SIG-M5 treated with dmso at 0.1 percent for 504 hours (cell line): Measurements from ENCODE around the gene NRROS.
A peak's percentile ranks its signal among the peaks of the same experiment; 100 is the strongest.

Experiments used
- DNase-seq: peaks from one replicate; lab custom pipeline; 2025; ENCODE audit not compliant: unreplicated experiment; lab: John Stamatoyannopoulos, UW

NRROS gene

DNA sequence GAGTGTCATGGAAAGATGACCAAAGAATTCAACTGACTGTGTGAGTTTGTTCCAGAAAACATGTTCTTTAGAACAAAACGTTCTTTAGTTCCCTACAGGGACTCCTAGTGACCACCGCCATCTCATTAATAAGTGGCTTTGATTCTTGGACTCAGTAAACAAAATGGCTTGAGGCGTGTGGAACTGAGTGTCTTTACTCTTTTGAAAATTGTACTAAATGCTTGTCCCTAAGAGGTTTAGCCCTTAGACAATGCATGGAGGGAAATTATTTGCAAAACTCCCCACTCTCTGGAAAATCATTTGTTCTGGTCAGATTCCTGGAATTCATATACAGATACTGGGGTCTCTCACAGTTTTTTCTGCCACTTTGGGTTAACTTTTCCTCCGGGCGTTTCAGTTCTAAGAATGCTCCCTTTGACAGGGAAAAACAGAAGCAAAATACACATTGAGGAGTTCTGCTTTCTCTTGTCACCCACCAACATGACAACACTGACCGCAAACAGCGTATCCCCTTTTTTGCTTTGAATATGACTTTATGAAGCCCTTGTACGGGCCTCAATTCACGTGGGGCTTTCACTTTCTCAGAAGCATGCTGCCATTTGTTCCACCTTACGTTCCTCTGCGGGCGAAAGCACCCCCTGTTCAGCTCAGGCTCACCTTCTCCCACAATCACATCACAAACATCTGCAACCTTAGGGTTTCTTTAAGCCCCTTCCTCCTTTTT is 15.3 kb upstream of the NRROS start:
- DNase-seq: peak; percentile 97

DNA sequence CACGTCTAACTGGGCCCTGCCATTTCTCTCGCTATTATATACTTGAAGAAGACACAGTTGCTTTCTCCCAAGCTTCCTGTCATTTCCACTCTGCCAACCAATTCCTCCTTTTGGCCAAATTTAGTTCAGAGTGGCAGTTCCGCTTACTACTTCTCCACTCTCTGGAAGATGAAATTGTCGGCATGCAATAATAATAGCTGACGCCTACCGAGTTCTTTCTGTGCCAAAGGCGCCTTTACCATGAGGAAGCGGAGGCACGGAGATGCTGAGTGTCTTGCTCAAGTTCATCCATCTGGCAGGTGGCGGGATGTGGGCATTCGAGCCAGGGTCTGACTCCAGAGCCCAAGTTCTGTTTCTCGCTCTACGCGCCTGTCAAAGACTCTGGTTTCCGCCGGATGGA is 14.6 kb upstream of the NRROS start:
- peak; percentile 98 for DNase-seq

DNA sequence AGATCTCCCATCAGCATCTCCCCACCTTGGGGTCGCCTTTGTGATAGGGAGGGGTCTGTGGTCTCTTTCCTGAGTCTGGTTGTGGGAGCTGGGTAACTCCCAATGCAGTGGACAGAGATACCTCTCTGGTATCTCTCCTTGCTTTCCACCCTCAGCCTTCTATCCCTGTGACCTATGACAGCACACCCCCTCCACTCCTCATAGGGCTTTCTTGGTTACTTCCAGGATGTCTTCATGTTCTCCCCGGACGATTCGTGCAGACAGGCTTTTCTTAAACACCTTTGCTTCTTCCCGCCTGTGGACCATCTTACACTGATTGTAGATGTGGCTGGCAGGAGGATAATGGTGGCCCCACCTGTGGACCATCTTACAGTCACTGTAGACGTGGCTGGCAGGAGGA is 14.2 kb upstream of the NRROS start:
- DNase-seq: peak; percentile 76

DNA sequence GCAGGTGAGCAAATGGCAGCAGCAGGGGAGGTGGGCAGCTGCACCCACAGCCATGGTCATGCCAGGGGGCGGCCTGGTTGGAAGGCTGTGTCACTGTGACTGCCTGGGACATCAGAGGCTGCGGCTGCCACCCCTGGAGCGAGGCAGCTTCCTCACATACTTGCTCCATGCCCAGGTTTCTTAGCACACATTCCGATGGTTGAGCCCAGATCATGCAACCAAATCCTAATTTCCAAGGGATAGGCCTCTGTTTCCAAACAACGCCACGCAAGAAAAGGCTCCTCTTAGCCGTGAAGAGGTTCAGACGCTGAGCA is 11.6 kb upstream of the NRROS start:
- DNase-seq: no peak

DNA sequence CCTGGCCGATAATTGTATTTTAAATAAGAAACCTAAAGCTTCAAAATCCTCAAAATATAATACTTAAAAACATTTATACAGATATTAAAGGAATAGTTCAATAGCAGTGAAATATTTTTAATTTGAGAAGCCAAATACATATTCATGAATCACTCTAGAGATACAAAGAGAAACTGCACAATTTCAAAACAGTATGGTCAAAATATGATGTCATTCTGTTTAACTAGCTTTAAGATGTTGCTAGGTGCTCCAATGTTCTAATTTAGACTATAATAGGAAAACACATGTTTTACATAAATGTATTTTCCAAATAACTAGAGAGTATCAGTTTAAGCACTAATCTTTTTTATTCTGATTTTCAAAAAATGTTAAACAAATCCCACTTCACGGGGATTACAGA is 10.3 kb upstream of the NRROS start:
- peak; percentile 43 for DNase-seq

DNA sequence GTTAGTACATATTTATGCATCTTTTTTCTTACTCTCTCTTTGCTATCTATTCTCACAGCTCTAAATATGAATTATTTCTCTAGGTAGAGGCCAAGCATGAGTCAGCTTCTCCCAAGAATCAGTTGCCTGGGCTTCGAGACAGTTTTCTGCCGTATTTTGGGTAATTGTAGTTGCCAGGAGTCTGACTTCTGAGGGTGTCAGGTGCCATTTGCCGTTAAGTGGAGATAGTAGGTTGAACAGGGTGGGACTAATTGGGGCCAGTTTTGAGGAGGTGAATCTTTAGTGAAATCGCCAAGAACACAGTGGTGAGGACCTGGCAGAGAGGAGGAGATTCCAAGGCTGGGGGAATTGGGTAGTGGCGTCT is 7.8 kb upstream of the NRROS start:
- DNase-seq: peak; percentile 85

DNA sequence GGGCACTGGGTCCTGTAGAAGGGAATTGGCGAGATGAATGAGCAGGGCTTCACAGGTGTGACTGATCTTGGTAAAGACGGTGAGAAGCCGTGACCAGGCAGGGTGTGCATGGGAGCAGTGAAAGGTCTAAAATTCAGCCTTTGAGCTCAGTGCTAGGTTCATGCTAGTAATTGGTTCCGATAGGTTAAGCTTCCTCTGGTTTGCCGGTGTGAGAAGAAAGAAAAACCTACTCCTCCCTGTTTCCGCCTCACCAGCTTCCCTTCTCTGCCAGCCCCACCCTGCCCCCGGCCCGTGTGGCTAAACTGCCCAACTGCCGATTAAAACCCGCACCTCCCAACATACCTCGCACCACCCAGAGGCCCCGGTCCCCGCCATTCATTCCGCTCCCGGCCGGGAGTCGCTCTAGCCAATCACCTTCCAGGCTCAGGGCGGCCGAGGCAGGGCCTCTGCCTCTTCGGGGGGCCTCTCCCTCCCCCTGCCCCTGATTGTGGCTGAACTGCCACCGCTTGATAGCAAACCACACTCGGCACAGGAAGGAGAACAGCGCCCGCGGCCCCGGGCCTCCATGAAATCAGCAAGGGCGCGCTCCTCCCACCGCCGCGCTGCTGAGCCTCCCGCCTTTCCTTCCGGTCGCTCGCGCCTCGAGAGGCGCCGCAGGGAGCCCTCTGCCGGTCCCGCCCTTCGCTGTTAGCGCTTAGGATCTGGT is 7.3 kb upstream of the NRROS start:
- peak; percentile 100 for DNase-seq

DNA sequence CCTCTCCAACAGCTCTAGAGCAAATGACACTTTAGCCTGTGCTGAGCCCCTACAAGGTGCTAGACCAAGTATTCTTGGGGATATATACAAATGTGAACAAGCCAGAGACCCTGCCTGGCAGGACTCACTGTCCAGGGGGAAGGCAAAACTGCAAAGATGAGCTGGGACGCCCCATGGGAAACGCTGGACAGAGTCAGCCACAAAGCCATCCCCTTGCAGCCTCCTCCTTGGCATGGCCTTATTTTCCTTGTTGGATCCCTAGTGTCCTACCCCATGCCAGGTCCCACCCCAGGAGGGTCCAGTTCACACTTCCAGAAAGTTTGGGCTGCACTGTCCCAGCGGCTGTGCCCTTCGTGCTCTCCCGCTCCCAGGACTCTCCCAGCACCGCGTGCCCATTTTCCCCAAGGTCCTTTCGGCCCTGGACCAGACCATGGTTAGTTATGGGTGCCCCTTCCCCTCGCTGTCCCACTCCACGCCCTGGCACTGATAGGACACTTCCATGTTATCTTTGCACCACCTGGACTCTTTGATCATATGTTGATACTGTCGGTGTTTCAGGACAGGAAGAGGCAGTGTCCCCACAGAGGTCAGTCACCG is 5.8 kb upstream of the NRROS start:
- peak; percentile 33 for DNase-seq

DNA sequence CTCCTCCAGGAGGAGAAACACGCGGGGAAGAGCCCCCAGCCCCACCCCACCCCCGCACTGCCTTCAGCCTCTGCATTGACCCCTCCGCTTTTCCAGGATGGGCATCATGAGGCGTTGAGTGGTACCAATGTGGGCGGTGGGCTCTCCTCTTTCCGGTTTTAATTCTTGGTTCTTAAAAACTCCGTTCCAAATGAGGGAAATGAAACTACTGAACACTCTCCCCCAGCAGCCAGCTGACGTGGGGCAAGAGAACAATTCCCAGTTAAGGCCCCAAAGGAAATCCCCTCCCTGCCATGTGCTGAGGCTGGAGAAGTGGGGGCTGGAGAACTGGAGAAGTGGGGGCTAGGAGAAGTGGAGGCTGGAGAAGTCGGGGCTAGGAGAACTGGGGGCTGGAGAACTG is 5.3 kb upstream of the NRROS start:
- DNase-seq: peak; percentile 98

DNA sequence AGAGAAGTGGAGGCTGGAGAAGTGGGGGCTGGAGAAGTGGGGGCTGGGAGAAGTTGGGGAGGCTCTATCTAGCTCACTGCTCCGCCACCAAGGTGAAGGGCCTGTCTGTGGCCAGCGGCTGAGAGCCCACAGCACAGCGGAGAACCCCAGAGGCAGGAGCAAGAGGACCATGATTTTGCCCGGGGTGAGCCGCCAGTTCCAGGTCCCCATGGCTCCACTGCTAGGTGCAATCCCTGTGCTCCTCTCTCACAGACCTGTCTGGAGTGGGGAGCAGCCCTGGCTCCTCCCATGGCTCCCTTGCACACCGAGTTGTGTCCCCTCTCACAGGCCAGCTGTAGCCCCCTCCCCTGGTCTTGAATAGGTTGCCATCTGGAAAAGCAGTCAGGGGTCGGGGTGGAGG is 4.7 kb upstream of the NRROS start:
- DNase-seq: peak; percentile 62

DNA sequence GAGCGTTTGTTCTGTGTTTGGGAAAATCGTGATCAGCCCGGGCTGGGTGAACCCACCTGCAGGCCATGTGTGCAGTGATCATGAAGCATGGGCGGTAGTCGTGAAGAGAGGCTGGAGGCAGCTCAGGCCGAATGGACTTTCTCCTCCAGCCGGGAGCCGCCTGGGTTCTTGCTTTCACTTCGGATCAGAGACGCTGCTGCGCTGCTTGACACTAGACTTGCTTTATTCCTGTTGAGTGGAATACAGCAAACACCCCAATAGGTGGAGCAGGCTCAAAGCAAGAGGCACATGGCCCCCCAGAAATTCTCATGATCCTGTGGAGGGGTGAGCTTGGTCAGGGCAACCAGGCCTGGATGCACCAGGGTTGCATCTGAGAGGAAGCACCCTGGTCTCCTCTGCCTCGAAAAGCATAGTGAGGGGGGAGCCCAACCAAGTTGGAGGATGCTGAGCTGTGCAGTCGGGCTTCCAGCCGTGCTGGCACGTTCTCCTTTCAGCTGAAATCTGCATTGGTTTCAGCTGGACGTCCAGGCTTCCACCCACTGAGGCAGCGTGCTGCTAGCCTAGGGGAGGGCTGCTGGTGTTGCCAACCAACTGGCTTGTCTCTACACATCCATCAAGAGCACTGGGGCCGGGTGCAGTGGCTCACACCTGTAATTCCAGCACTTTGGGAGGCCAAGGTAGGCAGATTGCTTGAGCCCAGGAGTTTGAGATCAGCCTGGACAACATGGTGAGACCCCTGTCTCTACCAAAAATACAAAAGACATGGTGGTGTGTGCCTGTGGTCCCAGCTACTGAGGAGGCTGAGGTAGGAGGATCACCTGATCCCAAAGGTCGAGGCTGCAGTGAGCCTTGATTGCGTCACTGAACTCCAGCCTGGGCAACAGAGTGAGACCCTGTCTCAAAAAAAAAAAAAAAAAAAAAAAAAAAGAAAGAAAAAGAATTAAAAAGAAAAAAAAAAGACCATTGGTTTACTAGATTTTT is 2.8 kb upstream of the NRROS start:
- peak; percentile 63 for DNase-seq

DNA sequence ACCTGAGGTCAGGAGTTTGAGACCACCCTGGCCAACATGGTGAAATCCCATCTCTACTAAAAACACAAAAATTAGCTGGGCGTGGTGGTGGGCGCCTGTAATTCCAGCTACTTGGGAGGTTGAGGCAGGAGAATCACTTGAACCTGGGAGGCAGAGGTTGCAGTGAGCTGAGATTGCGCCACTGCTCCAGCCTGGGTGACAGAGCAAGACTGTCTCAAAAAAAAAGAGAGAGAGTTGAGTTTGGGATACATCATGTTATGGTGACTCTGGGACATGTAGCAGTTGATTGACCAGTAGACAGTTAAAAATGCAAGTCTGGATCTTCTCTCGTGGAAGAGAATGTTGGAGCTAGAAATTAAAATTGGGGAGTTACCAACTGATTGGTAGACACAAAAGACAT is 1.6 kb upstream of the NRROS start:
- peak; percentile 58 for DNase-seq

DNA sequence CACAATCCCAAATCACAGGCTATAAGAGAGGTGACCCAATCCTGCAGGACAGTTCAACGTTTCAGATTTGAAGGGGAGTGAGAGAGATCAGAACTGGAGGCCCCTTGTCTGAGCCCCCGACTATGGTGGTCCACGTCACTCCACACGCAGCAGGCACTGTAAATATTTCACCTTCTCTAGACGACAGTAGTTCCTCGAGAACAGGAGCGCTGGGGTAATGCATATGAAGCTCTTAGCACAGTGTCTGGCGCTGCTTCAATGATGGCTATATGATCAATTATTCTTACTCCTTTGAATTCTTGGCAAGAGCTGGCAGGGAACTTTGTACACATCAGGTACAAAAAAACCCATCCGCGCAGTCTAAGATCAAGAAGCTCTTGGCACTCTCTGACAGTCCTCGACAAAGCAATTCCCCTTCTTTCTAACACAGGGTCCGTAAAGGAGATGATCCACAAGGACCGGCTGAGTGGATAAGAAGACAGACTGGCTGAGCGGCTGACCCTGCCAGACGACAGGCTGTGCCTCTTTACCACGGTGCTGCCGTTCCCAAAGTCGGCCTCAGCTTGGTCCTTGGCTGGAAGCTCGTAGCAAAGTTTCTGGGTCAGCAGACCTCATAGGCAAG is 522 bp upstream of the NRROS start:
- DNase-seq: peak; percentile 68

DNA sequence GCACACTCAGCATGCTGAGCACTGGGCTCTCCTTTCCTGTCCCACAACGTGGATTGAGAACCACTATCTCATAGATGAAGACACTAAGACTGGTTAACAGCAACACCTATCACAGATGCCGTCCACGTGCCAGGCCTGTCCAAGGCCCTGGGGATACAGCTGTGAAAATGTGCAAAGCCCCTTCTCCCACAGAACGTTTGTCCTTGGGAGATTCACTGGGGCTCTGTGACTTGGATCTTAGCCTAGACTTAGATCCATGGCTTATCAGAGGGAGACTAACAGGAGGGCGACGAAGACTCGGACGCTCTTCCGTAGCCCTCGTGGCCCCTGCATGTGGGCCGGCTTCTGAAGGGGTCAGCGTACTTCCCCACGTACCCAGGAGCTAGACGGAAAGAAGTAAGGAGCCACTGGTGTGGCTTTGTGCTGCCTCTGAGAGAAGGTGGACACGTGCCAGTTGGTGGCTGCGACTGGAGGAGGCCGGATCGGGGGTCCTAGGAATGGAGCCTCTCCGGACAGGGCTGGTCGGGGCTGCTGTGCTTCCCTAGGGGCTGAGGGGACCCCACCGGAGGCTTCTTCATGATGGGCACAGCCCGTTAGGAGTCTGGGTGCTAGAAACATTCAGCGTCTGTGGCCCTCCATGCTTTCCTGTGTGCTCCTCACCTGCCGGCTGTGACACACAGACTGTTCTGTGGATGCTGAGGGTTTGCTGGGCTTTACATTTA is 964 bp downstream of the NRROS start:
- peak; percentile 67 for DNase-seq

DNA sequence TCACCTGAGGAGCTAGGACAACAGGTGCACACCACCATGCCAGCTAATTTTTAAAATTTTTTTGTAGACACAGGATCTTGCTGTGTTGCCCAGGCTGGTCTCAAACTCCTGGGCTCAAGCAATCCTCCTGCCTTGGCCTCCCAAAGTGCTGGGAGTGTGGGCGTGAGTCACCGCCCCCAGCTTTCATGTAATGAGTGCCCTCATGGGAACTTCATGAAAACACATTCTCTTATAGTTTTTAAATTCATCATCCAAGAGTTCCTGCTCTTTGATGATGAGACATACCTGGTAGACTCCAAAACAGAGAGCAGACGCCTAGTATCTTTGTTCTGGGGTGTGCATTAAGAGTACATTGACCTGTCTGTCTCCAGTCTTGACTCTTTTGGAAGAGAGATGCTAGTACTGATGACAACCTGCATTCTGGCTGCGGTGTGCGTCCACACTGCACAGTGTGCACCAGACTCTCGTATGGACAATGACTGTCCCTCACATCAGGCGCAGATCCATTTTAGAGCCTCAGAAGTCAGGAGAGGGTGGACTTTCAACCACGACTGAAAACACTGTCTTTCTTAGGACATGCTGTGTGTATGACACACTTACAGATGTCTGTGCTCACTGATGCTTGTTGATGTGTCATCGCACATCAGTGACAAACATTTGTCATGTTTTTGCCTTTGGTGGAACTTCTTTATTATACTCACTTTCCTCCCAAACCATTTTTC is 2.0 kb downstream of the NRROS start:
- DNase-seq: peak; percentile 68

DNA sequence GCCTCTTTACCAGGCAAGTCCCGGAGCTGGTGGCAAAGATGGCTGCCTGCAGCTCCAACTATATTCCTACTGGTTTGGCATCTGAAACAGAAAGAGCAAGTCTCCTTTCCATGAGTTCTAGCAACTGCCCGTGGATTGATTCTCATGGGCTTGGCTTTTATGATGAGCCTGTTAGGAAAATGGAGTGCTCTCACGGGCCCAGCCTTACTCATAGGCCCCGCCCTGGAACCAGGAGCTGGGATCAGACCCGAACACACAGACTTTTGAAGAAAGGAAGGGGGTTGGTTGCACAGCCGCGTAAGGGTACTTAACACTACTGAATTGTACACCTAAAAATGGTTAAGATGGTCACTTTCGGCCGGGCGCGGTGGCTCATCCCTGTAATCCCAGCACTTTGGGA is 2.9 kb downstream of the NRROS start:
- DNase-seq: peak; percentile 69

DNA sequence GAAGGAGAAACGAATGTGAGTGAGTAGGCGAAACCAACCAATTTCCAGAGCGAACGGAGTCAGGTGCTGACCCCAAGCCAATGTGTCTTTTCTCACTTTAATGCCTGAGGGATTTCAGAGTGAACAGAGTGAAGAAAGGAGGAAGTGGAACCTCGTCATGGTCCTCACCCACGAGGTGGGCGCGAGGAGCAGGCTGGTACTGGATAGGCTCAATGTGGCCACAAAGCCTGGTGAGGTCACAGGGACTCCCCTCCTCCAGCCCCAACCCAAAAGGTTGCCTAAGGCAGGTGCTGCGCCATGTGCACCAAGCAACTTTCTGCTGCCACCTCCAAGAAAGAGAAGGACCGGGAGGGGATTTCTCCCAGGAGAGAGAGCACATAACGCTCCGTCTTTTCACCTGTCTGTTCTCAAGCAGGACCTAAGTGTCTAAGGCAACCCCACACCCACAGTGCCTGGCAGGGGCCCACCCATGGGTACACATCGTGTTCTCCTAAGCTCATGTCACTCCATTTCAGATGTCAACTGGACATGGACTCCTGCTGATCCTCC is 3.8 kb downstream of the NRROS start:
- DNase-seq: peak; percentile 97

DNA sequence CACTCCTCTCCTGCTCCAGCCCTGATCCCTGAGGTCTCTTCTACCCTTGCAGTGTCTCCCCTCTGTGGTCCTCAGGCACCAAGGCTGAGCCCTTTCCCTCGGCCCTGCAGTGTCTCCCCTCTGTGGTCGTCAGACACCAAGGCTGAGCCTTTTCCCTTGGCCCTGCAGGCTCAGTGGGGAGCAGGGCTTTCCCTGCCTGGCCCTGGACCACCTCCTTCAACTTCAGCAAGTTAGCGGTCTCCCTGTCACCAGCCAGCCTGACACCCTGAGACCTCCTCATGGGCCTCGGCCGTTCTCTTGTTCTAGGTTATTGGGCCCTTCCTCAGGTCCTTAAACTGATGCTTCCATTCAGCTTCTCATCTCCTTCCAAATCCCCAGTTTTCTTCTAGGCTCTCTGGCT is 4.3 kb downstream of the NRROS start:
- no peak for DNase-seq

DNA sequence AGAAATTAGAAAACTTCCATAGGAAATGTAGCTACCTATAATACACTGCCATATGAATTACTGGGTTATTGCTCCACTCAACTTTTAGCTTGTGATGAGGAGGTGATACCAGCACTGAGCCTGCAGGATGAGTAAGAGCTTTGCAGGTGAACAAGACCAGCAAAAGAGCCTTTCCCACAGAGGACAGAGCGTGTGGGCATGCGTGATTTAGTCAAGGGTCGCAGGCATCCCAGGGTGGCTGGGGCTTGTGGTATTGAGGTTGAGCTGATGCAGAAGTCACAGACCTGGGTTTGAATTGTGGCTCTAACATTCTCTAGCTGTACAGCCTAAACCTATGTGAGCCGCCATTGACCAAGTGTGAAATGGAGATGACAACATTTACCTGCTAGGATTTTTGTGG is 5.6 kb downstream of the NRROS start:
- peak; percentile 39 for DNase-seq
